ENCODE measurements around the gene RING1. TPM values are rescaled to one million over a fixed set of nuclear protein-coding genes. Genes with fewer than 3 reads are reported as not detected.
A peak's percentile ranks its signal among the peaks of the same experiment; 100 is the strongest.

Gene RING1
- total RNA-seq, 4 donors from 2014 or later, result 20.3 to 40.2 (median 24.7) TPM

GRCh38 chr6:33197431-33198048 is 10.8 kb upstream of the RING1 start:
- peaks cover 28 to 49% of the 10 kb centered on the region in 2 donors for H3K4me1 ChIP-seq
- 40 to 43% methylated on average over 12 of the region's 12 CpGs for WGBS, 2 donors
- no peaks in the 10 kb centered on the region for H3K27me3 ChIP-seq
- H3K9me3 ChIP-seq, result no peaks in the 10 kb centered on the region
- intact Hi-C loops (cut with DNase I), result loop anchor here (5.0 kb wide), 1 partner anchor 35 kb away; no protein-coding TSS in a partner anchor
- H3K27ac ChIP-seq, result no peak overlapping the region
- H3K4me3 ChIP-seq (replicated peaks in 1 of 3), result no peak overlapping the region
- TF ChIP-seq, protein P1, sequence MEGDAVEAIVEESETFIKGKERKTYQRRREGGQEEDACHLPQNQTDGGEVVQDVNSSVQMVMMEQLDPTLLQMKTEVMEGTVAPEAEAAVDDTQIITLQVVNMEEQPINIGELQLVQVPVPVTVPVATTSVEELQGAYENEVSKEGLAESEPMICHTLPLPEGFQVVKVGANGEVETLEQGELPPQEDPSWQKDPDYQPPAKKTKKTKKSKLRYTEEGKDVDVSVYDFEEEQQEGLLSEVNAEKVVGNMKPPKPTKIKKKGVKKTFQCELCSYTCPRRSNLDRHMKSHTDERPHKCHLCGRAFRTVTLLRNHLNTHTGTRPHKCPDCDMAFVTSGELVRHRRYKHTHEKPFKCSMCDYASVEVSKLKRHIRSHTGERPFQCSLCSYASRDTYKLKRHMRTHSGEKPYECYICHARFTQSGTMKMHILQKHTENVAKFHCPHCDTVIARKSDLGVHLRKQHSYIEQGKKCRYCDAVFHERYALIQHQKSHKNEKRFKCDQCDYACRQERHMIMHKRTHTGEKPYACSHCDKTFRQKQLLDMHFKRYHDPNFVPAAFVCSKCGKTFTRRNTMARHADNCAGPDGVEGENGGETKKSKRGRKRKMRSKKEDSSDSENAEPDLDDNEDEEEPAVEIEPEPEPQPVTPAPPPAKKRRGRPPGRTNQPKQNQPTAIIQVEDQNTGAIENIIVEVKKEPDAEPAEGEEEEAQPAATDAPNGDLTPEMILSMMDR (IDR thresholded peaks at IDR 0.05), result peak in 5 of 6 experiments; percentile 41 to 68 (median 50)
- TF ChIP-seq POLR2A (IDR thresholded peaks at IDR 0.05), result no peak
- H3K36me3 ChIP-seq, result peaks cover 36 to 38% of the 10 kb centered on the region in 2 donors
- DNase-seq, result peak; percentile 32 to 62

- intact Hi-C loops (cut with DNase I), result loop anchor here (5.0 kb wide), 1 partner anchor 36 kb away; no protein-coding TSS in a partner anchor
- TF ChIP-seq POLR2A (IDR thresholded peaks at IDR 0.05), result no peak
- TF ChIP-seq, protein P1 (IDR thresholded peaks at IDR 0.05), result no peak
- DNase-seq, result no peak
- Histone ChIP-seq H3K4me3 (replicated peaks in 1 of 3) (no peak overlapping the region), H3K9me3 (no peaks in the 10 kb centered on the region), H3K4me1 (peaks cover 23 to 44% of the 10 kb centered on the region in 2 donors), H3K36me3 (peaks cover 43 to 46% of the 10 kb centered on the region in 2 donors), H3K27me3 (no peaks in the 10 kb centered on the region), H3K27ac (no peak overlapping the region)
- WGBS, 2 donors, result 76 to 84% methylated on average over 6 of the region's 6 CpGs
Measured at GRCh38 chr6:33198159-33198852, 10.0 kb upstream of the RING1 start.

GRCh38 chr6:33198853-33199436 is 9.4 kb upstream of the RING1 start:
- Histone ChIP-seq H3K4me3 (replicated peaks in 1 of 3) (peak overlapping the region in 1 of 3 donors; percentile 79), H3K36me3 (peaks cover 48 to 50% of the 10 kb centered on the region in 2 donors), H3K4me1 (peaks cover 27 to 46% of the 10 kb centered on the region in 2 donors), H3K27me3 (no peaks in the 10 kb centered on the region), H3K27ac (peak overlapping the region in 1 of 3 donors; percentile 96), H3K9me3 (no peaks in the 10 kb centered on the region)
- DNase-seq, result no peak
- TF ChIP-seq, protein P1 (IDR thresholded peaks at IDR 0.05), result no peak
- no peak for TF ChIP-seq POLR2A (IDR thresholded peaks at IDR 0.05)
- intact Hi-C loops (cut with DNase I), result loop anchor here (5.0 kb wide), 1 partner anchor 37 kb away; no protein-coding TSS in a partner anchor
- 22 to 32% methylated on average over 3 of the region's 3 CpGs for WGBS, 2 donors

DNA sequence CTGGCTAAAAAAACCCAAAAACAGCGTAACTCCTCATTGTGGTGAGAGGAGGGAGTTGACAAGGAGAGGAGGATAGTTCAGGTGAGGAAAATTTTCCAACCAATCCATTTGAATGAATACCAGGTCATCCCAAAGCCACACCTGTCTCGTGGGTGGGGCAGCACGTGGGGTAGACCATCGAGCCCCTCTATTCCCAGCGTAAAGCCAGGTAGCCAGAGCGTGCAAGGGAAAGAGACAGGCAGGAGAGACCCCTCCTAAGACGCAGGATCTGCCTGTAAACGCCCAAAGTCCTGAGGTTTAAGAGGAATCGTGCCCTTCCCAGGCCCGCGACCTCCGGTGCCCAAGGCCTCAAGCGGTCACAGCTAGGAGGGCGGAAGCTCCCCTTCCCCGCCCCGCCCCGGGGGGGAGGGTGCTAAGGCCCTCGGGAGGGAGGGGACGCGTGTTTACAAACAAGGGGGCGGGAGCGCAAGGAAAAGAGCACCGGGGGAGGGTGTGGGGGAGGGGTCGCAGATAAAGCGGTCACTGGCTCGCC is 8.5 kb upstream of the RING1 start:
- peak overlapping the region; percentile 64 to 96 (median 96) for H3K27ac ChIP-seq
- peak overlapping the region; percentile 41 to 84 (median 79) for H3K4me3 ChIP-seq (replicated peaks in 1 of 3)
- TF ChIP-seq, protein P1 (IDR thresholded peaks at IDR 0.05), result no peak
- TF ChIP-seq POLR2A (IDR thresholded peaks at IDR 0.05), result no peak
- peaks cover 32 to 50% of the 10 kb centered on the region in 2 donors for H3K4me1 ChIP-seq
- DNase-seq, result peak; percentile 61 to 70
- H3K9me3 ChIP-seq, result no peaks in the 10 kb centered on the region
- WGBS, 2 donors, result 2 to 3% methylated on average over 15 to 26 of the region's 26 CpGs
- peaks cover 43 to 44% of the 10 kb centered on the region in 2 donors for H3K36me3 ChIP-seq
- intact Hi-C loops (cut with DNase I), result loop anchor here (2.0 to 10.0 kb wide), 3 partner anchors 37 to 225 kb away; partner anchors contain the start of gene SYNGAP1
- no peaks in the 10 kb centered on the region for H3K27me3 ChIP-seq

All from thyroid gland (tissue), 4 donors.